Thoracic aorta (tissue), 2 donors: Measurements from ENCODE around the gene SNTG2. TPM values are rescaled to one million over a fixed set of nuclear protein-coding genes. Genes with fewer than 3 reads are reported as not detected.

ENCODE experiments used
- ATAC-seq: fragments of 150-250 bp; one replicate; pipeline ENCODE4 v1.8.0; 2017; ENCODE audit warnings: low read depth; ENCODE audit not compliant: insufficient number of reproducible peaks, low FRiP score
- DNase-seq: peaks from one replicate; pipeline ENCODE4 v3.0.0-alpha.2; 2020; ENCODE audit warnings: low spot score
- H3K27ac ChIP-seq, 2 donors: fragments of 200-600 bp; sonication (generic); 1 replicate in 1 of 2; 2 replicates in 1 of 2; pipeline ENCODE4 v1.5.1; 2016; ENCODE audit warnings: mild to moderate bottlenecking in 2 of 2, moderate library complexity in 2 of 2
- H3K27me3 ChIP-seq: fragments of 200-600 bp; sonication (generic); replicated peaks from 2 replicates; pipeline ENCODE4 v1.6.0; 2016; ENCODE audit warnings: mild to moderate bottlenecking; ENCODE audit not compliant: insufficient read depth
- H3K36me3 ChIP-seq: fragments of 200-600 bp; sonication (generic); one replicate; pipeline ENCODE4 v1.5.1; 2016
- H3K4me1 ChIP-seq, 2 donors: fragments of 200-600 bp; sonication (generic); 1 replicate in 1 of 2; 2 replicates in 1 of 2; pipeline versions ENCODE4 v1.5.1 to v1.6.0; 2016; ENCODE audit warnings: low read depth in 2 of 2, mild to moderate bottlenecking in 1 of 2; ENCODE audit not compliant: control insufficient read depth in 1 of 2
- H3K4me3 ChIP-seq: fragments of 200-600 bp; sonication (generic); 2 replicates; pipeline ENCODE4 v1.5.1; 2016; ENCODE audit warnings: mild to moderate bottlenecking
- H3K9me3 ChIP-seq: fragments of 200-600 bp; sonication (generic); 2 replicates; pipeline ENCODE4 v1.5.1; 2016
- total RNA-seq, 2 donors: library from RNA; depleted of rRNA; stranded (reverse); fragments of >200 nt; gene quantifications; one replicate each; pipeline versions ENCODE4 v1.1.0 to v1.2.3, GENCODE V29; 2016
- TF ChIP-seq, protein P1 (sequence below): fragments of 200-600 bp; sonication (generic); IDR thresholded peaks from one replicate; pipeline ENCODE4 v1.5.1; 2019; ENCODE audit warnings: antibody characterized with exemption

The SNTG2 gene
- total RNA-seq, 2 donors from 2014 or later: 8.9 to 18.6 TPM

DNA sequence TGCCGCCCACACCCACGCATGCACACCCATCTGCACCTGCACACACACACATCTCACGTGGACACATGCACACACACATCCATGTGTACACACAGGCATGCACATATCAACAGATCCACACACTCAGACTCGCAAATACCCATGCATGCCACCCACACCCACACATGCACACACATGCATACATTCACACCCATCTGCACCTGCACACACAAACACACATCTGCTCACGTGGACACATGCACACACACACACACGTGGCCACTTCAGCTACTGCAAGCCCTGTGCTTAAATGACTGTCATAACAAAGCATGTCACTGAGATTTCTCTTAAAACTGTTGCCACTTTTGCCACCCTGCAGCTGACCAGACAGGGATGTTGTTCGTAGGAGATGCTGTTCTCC lies 186.6 kb downstream of the SNTG2 start:
- Histone ChIP-seq H3K36me3 (no peaks in the 10 kb centered on the region), H3K4me3 (no peak overlapping the region), H3K9me3 (no peaks in the 10 kb centered on the region), H3K27ac (no peak overlapping the region), H3K4me1 (no peaks in the 10 kb centered on the region), H3K27me3 (no peaks in the 10 kb centered on the region)
- DNase-seq (no peak), ATAC-seq (no peak)
- TF ChIP-seq, protein P1, sequence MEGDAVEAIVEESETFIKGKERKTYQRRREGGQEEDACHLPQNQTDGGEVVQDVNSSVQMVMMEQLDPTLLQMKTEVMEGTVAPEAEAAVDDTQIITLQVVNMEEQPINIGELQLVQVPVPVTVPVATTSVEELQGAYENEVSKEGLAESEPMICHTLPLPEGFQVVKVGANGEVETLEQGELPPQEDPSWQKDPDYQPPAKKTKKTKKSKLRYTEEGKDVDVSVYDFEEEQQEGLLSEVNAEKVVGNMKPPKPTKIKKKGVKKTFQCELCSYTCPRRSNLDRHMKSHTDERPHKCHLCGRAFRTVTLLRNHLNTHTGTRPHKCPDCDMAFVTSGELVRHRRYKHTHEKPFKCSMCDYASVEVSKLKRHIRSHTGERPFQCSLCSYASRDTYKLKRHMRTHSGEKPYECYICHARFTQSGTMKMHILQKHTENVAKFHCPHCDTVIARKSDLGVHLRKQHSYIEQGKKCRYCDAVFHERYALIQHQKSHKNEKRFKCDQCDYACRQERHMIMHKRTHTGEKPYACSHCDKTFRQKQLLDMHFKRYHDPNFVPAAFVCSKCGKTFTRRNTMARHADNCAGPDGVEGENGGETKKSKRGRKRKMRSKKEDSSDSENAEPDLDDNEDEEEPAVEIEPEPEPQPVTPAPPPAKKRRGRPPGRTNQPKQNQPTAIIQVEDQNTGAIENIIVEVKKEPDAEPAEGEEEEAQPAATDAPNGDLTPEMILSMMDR: no peak

DNA sequence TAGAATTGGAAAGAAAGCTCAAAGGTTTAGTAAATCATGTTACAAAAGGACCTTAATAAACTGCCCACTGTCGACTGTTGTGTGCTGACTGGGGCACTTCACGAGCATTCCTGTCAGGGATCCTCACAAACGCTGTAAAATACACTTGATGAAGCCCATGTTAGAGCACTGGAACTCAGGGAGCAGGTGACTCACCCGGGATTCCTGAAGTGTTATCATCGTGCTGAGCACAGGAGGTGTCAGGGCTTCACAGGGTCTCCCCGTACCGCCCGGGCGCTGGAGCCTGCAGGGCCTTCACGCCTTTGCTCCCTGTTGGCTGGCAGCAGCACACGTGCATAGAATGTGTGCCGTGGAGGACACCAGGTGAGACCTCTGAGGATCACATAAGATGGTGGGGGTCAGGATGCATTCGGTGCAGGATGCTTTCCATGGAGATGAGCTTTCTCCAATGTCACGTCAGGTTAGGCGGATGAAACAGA lies 187.3 kb downstream of the SNTG2 start:
- H3K4me1 ChIP-seq: no peaks in the 10 kb centered on the region
- H3K9me3 ChIP-seq: no peaks in the 10 kb centered on the region
- no peak for ATAC-seq
- no peak overlapping the region for H3K4me3 ChIP-seq
- H3K36me3 ChIP-seq: no peaks in the 10 kb centered on the region
- no peaks in the 10 kb centered on the region for H3K27me3 ChIP-seq
- H3K27ac ChIP-seq: no peak overlapping the region
- DNase-seq: no peak
- TF ChIP-seq, protein P1: no peak

DNA sequence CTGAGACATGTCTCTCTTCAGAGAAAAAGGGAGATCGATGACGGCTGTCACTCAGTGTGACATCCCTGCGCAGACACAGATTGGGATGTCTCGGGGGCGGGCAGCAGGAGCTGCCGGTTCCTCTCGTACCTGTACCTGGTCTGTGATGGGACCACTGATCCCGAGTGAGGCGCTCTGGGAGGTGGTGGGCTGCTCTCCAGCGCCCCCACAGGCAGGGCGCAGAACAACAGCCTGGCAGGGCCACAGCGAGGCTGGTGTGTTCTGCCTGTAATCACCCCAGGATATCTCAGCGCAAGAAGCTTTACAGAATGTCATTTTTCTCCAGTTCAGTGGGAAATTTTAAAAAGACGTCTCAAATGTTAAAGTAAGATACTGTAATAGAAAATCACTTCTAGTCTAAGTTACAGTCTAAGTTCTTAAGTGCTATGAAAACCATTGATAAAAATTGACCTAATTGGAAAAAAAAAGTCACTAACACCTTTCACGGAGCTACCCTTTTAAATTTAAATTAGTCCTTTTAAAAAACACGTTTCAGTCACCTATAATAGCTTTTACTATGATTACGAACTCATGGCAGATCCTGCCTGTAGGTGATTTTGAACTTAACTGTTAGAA lies 189.8 kb downstream of the SNTG2 start:
- Histone ChIP-seq H3K4me1 (no peaks in the 10 kb centered on the region), H3K9me3 (no peaks in the 10 kb centered on the region), H3K27me3 (no peaks in the 10 kb centered on the region), H3K27ac (no peak overlapping the region), H3K4me3 (no peak overlapping the region), H3K36me3 (no peaks in the 10 kb centered on the region)
- DNase-seq (no peak), ATAC-seq (no peak)
- TF ChIP-seq, protein P1: peak; percentile 47

DNA sequence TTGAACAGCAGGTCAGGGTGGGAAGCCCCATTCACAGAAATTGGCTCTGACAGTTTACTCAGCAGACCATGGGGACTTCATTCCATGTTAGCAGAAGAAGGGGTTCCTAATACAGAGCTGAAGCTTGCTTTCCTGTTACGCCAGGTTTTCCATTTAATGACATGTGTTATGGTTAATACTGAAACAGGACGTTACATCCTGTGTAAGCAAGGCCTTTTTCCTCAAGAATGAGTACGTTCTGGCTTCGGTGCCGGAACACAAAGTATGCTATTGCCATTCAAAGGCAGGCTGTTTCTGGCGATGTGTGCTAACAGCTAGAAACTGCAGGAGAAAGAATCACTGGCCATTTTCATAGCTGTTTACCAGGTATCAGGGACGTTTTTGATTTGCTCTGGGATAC lies 190.4 kb downstream of the SNTG2 start:
- no peaks in the 10 kb centered on the region for H3K9me3 ChIP-seq
- H3K36me3 ChIP-seq: no peaks in the 10 kb centered on the region
- no peak overlapping the region for H3K4me3 ChIP-seq
- TF ChIP-seq, protein P1: no peak
- H3K27ac ChIP-seq: no peak overlapping the region
- ATAC-seq: no peak
- no peaks in the 10 kb centered on the region for H3K27me3 ChIP-seq
- no peaks in the 10 kb centered on the region for H3K4me1 ChIP-seq
- no peak for DNase-seq

DNA sequence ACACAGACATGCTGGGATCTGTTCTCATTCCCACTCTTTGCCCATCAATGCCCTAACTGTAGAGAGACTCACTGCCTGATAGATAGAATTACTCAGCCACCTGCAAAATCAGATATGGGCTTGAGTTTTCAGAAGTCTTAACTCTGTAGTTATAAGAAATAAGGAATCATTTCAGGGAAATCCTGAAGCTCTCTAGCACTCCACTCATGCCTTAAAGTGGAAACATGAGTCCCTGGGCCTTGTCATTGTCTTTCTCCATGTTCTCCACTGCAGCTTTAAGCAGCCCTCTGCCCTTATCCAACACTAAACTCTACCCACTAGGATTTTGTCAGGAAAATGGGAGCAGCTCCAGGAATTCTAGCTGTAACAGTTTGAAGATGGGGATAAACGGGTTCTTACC lies 192.5 kb downstream of the SNTG2 start:
- Histone ChIP-seq H3K9me3 (no peaks in the 10 kb centered on the region), H3K27ac (no peak overlapping the region), H3K27me3 (no peaks in the 10 kb centered on the region), H3K4me1 (no peaks in the 10 kb centered on the region), H3K36me3 (no peaks in the 10 kb centered on the region), H3K4me3 (no peak overlapping the region)
- no peak for ATAC-seq
- TF ChIP-seq, protein P1: no peak
- no peak for DNase-seq
